CD4-positive, alpha-beta T cell (primary cell): Measurements from ENCODE around the gene CSTF2. TPM values are rescaled to one million over a fixed set of nuclear protein-coding genes. Genes with fewer than 3 reads are reported as not detected.

Experiments
- ATAC-seq: fragments of 200-7000 bp; cut with Tn5 transposase; one replicate; pipeline ENCODE4 v1.10.0; 2022; ENCODE audit warnings: mild to moderate bottlenecking; ENCODE audit not compliant: poor library complexity
- CTCF ChIA-PET: fragments of 350-600 bp; sonication (Branson Sonifier 250); formaldehyde crosslinking; loops from one replicate; lab custom pipeline; 2021; ENCODE audit warnings: antibody characterized with exemption, inconsistent platforms; lab: Charles Lee
- POLR2A ChIA-PET: fragments of 350-600 bp; sonication (Branson Sonifier 250); formaldehyde crosslinking; loops from one replicate; lab custom pipeline; 2021; ENCODE audit warnings: antibody characterized with exemption, inconsistent platforms; lab: Charles Lee
- DNase-seq, 14 experiments: peaks; one replicate each; pipeline ENCODE4 v3.0.0-alpha.2; 2013 to 2020; ENCODE audit warnings: mixed read lengths in 2 of 14
- H3K27ac ChIP-seq, 2 donors: one replicate each; pipeline versions ENCODE4 v1.5.1 to v1.7.0; 2013; ENCODE audit warnings: low read length in 2 of 2, low read depth in 1 of 2, mild to moderate bottlenecking in 1 of 2
- H3K27me3 ChIP-seq, 2 experiments: 1 replicate in 1 of 2; 2 replicates in 1 of 2; pipeline versions ENCODE4 v1.6.1 to v1.7.0; 2013; ENCODE audit warnings: low read length in 2 of 2, control low read depth in 1 of 2, mild to moderate bottlenecking in 1 of 2, moderate library complexity in 1 of 2; ENCODE audit not compliant: insufficient read depth in 2 of 2, control insufficient read depth in 1 of 2
- H3K36me3 ChIP-seq: one replicate; pipeline ENCODE4 v1.6.1; 2013; ENCODE audit warnings: low read length, control low read depth; ENCODE audit not compliant: insufficient read depth
- H3K4me1 ChIP-seq: one replicate; pipeline ENCODE4 v1.6.1; 2013; ENCODE audit warnings: low read length, control low read depth; ENCODE audit not compliant: insufficient read depth
- H3K4me3 ChIP-seq: one replicate; pipeline ENCODE4 v1.5.1; 2013; ENCODE audit warnings: mild to moderate bottlenecking, low read length, moderate library complexity
- H3K9me3 ChIP-seq, 2 experiments: 1 replicate in 1 of 2; 2 replicates in 1 of 2; pipeline versions ENCODE4 v1.6.1 to v1.7.0; 2013; ENCODE audit warnings: low read length in 2 of 2, mild to moderate bottlenecking in 2 of 2, control low read depth in 1 of 2, moderate library complexity in 1 of 2; ENCODE audit not compliant: control insufficient read depth in 1 of 2, insufficient read depth in 1 of 2
- H3K27ac Mint-ChIP-seq: one replicate; pipeline ENCODE4 v1.8.0; 2020; ENCODE audit warnings: mixed read lengths
- H3K27me3 Mint-ChIP-seq: one replicate; pipeline ENCODE4 v1.8.0; 2021; ENCODE audit warnings: mixed read lengths
- H3K36me3 Mint-ChIP-seq: one replicate; pipeline ENCODE4 v1.8.0; 2021; ENCODE audit warnings: low read depth, mixed read lengths
- H3K4me1 Mint-ChIP-seq: one replicate; pipeline ENCODE4 v1.8.0; 2021; ENCODE audit warnings: low read depth, mixed read lengths
- H3K4me3 Mint-ChIP-seq: one replicate; pipeline ENCODE4 v1.8.0; 2020; ENCODE audit warnings: mild to moderate bottlenecking, mixed read lengths
- H3K9me3 Mint-ChIP-seq: one replicate; pipeline ENCODE4 v1.8.0; 2020; ENCODE audit warnings: mixed read lengths
- intact Hi-C, 2 experiments: fragments of 100-400 bp; cut with DNase I in 1 of 2; cut with micrococcal nuclease in 1 of 2; formaldehyde crosslinking; loops; one replicate each; pipeline versions ENCODE4 v1.15.1 to v1.9.0; 2023 to 2025; cut with DNase I, micrococcal nuclease
- total RNA-seq, 174 experiments: library from RNA in 2 of 174; stranded (reverse) in 2 of 174; gene quantifications; one replicate each; pipeline ENCODE4 v1.2.3 and lab custom pipeline; 2021 to 2026
- TF ChIP-seq, protein P1 (sequence below): fragments of 200-600 bp; IDR thresholded peaks from one replicate; pipeline ENCODE4 v1.8.0; 2022; ENCODE audit warnings: antibody characterized with exemption, mild to moderate bottlenecking

The CSTF2 gene
- total RNA-seq, 2 experiments from 2014 or later = 8.3 to 10.1 TPM

DNA sequence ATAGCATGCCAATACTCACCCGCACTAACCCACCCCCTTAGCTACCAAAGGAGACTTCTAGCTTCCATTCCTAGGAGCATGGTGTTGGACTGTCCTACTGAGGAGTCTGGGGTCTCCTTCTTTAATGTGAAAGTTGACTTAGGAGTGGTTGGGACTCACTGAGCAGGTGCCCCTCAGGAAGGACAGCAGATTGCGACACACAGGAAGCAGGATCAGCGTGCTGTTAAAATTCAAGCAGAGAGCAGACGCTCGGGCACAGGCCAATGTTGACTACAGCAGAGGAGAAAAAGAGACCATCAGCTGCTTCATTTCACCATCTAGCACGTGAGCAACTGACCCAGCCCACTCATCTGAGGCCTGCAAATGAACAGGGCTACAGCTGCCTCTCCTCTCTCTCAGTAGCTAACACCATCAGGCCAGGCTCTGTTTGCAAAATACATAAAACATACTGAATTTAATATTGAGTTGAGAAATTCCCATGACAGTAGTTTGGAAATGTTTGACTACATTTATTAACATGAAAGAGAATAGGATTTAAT is 43.2 kb downstream of the CSTF2 start:
- no peaks in the 10 kb centered on the region for H3K9me3 Mint-ChIP-seq
- intact Hi-C loops = no loop called here
- no peak overlapping the region for H3K27ac Mint-ChIP-seq
- H3K27me3 Mint-ChIP-seq = peaks cover 5% of the 10 kb centered on the region
- CTCF ChIA-PET = no interaction called here
- Histone ChIP-seq H3K4me3 (no peak overlapping the region), H3K9me3 (no peaks in the 10 kb centered on the region), H3K36me3 (no peaks in the 10 kb centered on the region), H3K4me1 (no peaks in the 10 kb centered on the region), H3K27ac (no peak overlapping the region), H3K27me3 (no peaks in the 10 kb centered on the region)
- DNase-seq (no peak), ATAC-seq (no peak)
- no peaks in the 10 kb centered on the region for H3K36me3 Mint-ChIP-seq
- H3K4me3 Mint-ChIP-seq = no peak overlapping the region
- TF ChIP-seq, protein P1, sequence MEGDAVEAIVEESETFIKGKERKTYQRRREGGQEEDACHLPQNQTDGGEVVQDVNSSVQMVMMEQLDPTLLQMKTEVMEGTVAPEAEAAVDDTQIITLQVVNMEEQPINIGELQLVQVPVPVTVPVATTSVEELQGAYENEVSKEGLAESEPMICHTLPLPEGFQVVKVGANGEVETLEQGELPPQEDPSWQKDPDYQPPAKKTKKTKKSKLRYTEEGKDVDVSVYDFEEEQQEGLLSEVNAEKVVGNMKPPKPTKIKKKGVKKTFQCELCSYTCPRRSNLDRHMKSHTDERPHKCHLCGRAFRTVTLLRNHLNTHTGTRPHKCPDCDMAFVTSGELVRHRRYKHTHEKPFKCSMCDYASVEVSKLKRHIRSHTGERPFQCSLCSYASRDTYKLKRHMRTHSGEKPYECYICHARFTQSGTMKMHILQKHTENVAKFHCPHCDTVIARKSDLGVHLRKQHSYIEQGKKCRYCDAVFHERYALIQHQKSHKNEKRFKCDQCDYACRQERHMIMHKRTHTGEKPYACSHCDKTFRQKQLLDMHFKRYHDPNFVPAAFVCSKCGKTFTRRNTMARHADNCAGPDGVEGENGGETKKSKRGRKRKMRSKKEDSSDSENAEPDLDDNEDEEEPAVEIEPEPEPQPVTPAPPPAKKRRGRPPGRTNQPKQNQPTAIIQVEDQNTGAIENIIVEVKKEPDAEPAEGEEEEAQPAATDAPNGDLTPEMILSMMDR = no peak
- no peaks in the 10 kb centered on the region for H3K4me1 Mint-ChIP-seq
- POLR2A ChIA-PET = no interaction called here

GRCh38 chrX:100864657-100865391 is 44.6 kb downstream of the CSTF2 start:
- Mint-ChIP-seq H3K27ac (no peak overlapping the region), H3K4me1 (no peaks in the 10 kb centered on the region), H3K36me3 (no peaks in the 10 kb centered on the region), H3K27me3 (peaks cover 5% of the 10 kb centered on the region), H3K9me3 (no peaks in the 10 kb centered on the region), H3K4me3 (no peak overlapping the region)
- Histone ChIP-seq H3K36me3 (no peaks in the 10 kb centered on the region), H3K4me1 (no peaks in the 10 kb centered on the region), H3K9me3 (no peaks in the 10 kb centered on the region), H3K27ac (no peak overlapping the region), H3K4me3 (no peak overlapping the region), H3K27me3 (no peaks in the 10 kb centered on the region)
- POLR2A ChIA-PET = no interaction called here
- ATAC-seq (no peak), DNase-seq (no peak)
- CTCF ChIA-PET = no interaction called here
- TF ChIP-seq, protein P1 = no peak
- intact Hi-C loops = no loop called here

GRCh38 chrX:100868273-100868672 is 48.1 kb downstream of the CSTF2 start:
- TF ChIP-seq, protein P1 = no peak
- intact Hi-C loops = no loop called here
- Histone ChIP-seq H3K4me1 (no peaks in the 10 kb centered on the region), H3K4me3 (no peak overlapping the region), H3K9me3 (no peaks in the 10 kb centered on the region), H3K27ac (no peak overlapping the region), H3K36me3 (no peaks in the 10 kb centered on the region), H3K27me3 (no peaks in the 10 kb centered on the region)
- Mint-ChIP-seq H3K4me3 (no peak overlapping the region), H3K36me3 (no peaks in the 10 kb centered on the region), H3K9me3 (no peaks in the 10 kb centered on the region), H3K4me1 (no peaks in the 10 kb centered on the region), H3K27ac (no peak overlapping the region), H3K27me3 (no peaks in the 10 kb centered on the region)
- DNase-seq = no peak
- POLR2A ChIA-PET = no interaction called here
- no peak for ATAC-seq
- CTCF ChIA-PET = interaction anchor here (0.5 kb wide), 1 partner anchor 78 kb away, joined by 4 read pairs; no protein-coding TSS in a partner anchor
